ENCODE data around the gene ANOS1.

ANOS1 gene

GRCh38 chrX:8711401-8711800 is 20.5 kb downstream of the ANOS1 start:
- DNase-seq = no peak

DNA sequence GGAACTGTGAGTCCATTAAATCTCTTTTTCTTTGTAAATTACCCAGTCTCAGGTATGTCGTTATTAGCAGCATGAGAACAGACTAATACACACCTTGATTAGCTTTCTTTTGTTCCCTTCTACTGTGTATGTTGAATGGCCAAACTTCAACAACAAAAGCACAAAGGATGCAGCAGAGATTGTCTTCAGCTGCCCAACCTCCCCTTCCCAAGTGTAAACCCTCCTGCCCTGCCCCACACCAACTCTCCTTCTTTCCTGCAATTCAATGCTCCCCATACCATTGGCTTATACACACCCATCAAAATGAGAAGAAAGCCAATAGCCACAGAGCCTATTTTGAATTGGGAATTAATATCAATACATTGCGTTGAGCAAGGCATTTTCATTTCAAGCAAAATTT is 27.8 kb downstream of the ANOS1 start:
- DNase-seq = no peak

GRCh38 chrX:8692871-8693270 is 39.1 kb downstream of the ANOS1 start:
- no peak for DNase-seq

- no peak for DNase-seq
Observed at GRCh38 chrX:8689473-8689872, 42.5 kb downstream of the ANOS1 start.

GRCh38 chrX:8688776-8689175 is 43.2 kb downstream of the ANOS1 start:
- no peak for DNase-seq

DNA sequence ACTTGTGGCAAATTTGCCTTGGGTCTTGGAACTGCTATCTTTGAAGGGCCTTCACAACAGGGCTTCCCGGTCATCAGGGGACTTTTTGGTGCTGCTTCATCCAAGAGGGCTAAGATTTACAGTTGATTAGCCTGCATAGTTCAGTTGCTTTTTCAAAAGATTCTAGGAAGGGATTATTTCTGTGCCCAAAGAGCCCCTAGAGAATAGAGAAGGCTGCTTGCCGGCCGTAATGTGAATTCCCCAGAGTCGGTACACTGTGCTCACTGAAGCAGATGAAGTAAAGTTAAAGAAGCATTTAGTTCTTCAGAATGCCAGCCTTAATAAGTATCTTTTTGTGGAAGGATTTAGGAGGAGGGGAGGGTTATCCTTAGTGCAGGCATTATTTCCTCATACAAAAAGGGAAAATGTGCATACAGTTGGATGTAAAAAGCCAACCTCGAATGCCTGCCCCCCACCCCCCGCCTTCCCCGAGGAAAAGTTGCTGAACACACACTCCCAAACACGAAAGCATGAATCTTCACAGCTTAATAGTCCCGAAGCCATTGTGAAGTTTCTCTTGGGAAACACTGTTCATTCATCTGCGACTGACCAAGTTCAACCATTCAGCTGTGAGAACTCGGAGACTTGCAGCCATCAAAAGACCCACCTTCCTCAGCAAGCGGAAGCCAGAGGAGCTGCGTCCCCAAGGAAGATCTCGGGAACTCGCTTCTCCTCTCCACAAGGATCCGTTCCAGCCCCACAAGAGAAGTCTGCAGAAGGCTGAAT is 47.6 kb downstream of the ANOS1 start:
- DNase-seq = no peak

GRCh38 chrX:8683687-8684086 is 48.2 kb downstream of the ANOS1 start:
- DNase-seq = no peak

GRCh38 chrX:8679550-8679949 is 52.4 kb downstream of the ANOS1 start:
- DNase-seq = no peak

DNA sequence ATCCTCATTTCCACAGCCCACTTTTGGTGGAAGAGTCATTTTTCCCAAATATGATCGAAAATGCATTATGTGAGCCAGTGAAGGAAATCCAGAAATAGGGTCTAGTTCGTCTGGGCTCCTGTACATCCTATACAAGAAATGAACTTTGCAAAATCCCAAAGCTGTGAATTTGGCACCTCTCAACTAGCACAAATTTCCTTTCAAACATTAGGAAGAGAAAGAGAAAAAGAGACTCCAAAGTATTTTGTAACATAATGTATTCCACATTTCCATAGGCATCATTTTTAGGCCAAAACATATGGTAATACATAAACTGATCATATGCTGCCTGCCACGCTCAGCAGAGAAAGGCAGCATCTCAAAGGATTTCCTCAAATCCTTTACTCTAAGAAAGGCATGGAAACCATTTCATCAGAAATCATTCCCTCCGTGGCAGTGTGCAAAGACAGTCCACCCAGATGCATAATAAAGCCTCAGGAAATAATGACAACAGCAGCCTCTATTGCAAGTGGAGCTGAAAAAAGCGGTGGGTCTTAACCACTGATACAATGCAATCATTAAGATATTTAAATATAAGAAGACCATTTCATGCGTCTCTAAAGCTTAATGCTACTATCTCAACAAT is 56.8 kb downstream of the ANOS1 start:
- no peak for DNase-seq

DNA sequence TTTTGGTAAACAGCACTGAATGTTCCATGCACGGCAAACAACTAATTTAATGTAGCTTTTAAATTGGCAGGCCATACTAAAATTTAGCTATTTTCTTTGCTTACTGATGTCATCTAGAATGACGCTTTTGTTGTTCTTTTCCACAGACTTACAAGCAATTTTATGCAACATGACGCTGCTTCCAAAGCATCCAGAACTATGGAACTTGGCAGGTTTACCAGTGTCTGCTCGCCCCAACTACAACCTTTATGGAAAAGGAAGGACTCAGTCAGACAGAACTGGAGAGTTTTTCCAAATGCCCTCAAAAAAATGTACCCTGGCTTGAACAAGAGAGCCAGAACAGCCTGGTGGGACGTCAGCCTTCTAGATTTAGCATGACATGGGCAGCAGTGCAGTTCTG is 58.7 kb downstream of the ANOS1 start:
- no peak for DNase-seq

GRCh38 chrX:8672176-8672575 is 59.8 kb downstream of the ANOS1 start:
- no peak for DNase-seq

DNA sequence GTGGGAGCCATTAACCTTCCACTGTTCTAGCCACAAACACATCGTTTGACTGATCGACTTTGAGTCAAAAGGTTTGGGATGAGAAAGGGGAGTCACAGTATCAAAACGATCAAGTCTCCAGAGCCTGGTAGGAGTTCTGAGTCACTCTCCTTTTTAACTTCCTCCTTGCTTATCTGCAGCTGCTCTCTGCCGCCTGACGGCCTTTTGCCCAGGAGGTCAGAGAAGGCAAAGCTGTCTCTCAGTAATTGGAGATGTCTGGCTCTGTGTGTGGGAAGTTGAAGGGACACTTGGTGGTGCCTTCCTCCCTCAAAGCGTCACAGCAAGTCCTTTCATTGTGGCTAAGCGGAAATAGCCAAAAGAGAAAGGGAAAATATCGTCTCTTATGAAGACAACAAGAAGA is 63.1 kb downstream of the ANOS1 start:
- no peak for DNase-seq

- DNase-seq = no peak
Observed at GRCh38 chrX:8663325-8663724, 68.6 kb downstream of the ANOS1 start.

- DNase-seq = no peak
Observed at GRCh38 chrX:8657883-8658282, 74.1 kb downstream of the ANOS1 start.

- DNase-seq = no peak
Observed at GRCh38 chrX:8653956-8654355, 78.0 kb downstream of the ANOS1 start.

DNA sequence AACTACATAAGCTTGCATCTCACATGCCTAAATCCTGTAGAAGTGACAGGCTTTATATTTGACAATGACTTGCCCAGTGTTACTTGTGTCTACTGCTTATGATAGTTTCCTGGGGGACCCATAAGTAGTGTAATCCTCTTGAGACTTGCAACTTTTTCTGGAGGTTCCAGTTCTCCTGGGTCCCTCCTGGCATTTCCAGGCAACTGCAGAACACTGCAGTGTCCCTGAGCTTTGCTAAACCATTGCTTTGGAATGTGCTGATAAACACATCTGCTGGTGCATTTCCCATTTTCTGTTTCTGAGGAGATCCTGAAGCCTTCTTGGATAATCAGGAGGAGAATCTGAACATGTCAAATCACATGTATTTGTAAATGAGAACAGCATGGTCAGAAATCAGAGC is 82.0 kb downstream of the ANOS1 start:
- DNase-seq = no peak

DNA sequence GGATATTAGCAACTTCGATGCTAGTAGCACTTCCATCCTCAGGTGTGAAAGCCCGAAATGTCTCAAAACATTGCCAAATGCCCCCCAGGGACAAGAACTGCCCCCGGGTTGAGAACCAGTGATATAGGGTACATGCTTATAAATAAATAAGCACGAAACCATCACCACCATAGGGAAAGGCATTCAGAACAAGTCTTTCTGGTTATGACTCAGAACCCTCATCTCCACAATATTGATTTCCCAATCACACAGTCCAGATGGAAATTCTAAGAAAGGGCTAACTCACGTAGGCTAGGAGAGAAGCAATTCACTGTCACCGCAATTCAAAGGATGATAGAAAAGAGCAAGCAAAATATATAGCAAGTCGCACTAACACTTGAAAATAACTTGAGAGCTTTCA is 84.8 kb downstream of the ANOS1 start:
- DNase-seq = no peak

DNA sequence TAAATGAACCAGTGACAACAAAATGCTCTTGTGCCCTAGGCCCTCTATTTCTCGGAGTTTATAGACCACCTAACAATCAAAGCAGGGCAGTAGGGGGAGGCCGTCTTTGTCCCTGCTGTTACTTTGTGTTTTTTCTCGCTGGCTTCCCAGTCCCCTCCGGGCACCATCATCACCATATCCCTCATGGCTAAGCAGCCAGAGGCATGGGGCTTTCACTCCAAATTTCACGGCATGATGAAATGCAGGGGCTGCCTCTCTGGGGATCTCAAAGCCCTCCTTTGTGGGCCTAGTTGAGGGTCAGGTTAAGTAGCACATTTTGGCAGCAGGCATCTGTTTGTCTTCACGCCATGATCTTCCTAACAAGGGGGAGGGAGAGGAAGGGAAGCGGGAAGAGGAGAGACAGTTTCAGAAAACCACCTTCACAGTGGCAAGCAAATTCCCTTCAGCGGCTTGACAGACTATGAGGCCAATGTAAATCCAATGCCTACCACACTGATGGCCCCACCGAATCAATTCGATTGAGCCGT is 91.9 kb downstream of the ANOS1 start:
- no peak for DNase-seq

DNA sequence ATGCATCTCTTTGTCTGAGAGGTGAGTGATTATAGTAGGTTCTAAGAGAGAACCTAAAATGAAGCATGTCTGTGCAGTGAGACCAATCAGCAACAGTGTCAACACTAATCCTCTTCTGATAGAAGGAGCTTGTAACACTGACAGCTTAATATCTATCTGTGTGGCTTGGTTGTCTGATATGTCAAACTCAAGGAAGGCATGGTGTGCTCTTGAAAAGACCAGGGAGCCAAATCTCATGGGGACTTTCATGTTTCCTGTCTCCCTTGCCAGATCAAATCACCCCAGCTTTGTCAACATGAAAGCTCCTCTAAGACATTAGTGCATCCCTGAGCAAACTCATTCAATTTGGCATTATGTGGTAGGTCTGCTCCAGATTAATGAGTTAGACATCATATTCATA is 95.4 kb downstream of the ANOS1 start:
- DNase-seq = no peak

- DNase-seq = no peak
Observed at GRCh38 chrX:8635812-8636211, 96.1 kb downstream of the ANOS1 start.

DNA sequence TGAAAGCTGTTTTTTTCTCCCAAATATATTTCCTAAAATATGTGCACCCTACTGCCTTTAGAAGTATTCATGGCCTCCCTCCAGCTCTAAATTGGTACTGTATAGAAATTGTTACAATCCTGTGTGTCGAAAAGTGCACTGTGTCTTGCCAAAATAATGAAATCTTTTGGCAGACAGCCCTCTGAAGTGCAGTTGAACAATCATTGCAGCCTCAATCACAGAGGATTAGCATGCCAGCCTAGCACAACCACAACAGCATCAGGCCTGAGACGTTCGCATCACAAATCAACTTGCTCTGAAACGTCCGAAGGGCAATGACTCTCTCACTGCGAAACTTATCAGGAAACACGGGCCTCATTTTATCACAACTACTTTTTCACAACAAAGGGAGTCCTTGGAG is 99.0 kb downstream of the ANOS1 start:
- no peak for DNase-seq

GRCh38 chrX:8629871-8630270 is 102.1 kb downstream of the ANOS1 start:
- no peak for DNase-seq

DNA sequence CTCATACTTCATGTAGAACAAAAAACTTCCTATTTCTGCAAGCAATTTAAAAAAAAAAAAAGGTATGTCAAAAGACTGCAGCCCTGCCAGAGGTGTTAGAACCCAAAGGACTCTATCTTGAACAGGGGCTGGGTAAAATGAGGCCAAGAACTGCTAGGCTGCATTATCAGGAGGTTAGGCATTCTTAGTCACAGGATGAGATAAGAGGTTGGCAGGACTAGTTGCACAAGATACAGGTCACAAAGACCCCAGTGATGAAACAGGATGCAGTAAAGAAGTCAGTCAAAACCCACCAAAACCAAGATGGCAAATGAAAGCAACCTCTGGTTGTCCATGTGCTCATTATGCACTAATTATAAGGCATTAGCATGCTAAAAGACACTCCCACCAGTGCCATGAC is 104.1 kb downstream of the ANOS1 start:
- no peak for DNase-seq

DNA sequence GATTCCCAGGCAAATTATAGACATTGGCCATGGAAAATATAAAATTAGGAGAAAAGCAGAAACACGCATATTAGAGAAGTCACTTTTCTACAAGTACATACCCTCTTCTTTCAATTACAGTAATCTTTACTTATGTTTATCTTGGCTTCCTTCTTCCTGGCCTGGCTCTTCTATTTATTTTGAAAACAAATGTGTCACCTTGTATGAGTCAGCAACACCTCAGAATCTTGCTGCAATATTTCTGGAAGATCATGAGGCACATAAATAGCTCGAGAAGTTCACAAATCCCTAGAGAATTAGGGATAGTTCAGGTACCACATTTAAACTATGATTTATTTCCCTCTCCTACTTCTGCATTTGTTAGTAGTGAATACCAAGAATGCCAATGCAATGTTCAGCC is 124.6 kb downstream of the ANOS1 start:
- no peak for DNase-seq

GRCh38 chrX:8604131-8604530 is 127.8 kb downstream of the ANOS1 start:
- DNase-seq = no peak
